Sigmoid colon (tissue), 7 donors: ENCODE data around the gene DUOXA2. TPM values are rescaled to one million over a fixed set of nuclear protein-coding genes. Genes with fewer than 3 reads are reported as not detected.

Source experiments
- DNase-seq: peaks from one replicate; pipeline ENCODE4 v3.0.0-alpha.2; 2019
- H3K27ac ChIP-seq, 4 donors: fragments of 200-600 bp; sonication (generic); one replicate each; pipeline ENCODE4 v1.5.1; 2016 to 2019; ENCODE audit warnings: mild to moderate bottlenecking in 1 of 4
- H3K27me3 ChIP-seq, 3 donors: fragments of 200-600 bp; sonication (generic); one replicate each; pipeline ENCODE4 v1.5.1; 2019; ENCODE audit warnings: mild to moderate bottlenecking in 1 of 3
- H3K36me3 ChIP-seq, 4 donors: fragments of 200-600 bp; sonication (generic); one replicate each; pipeline ENCODE4 v1.5.1; 2016 to 2019
- H3K4me1 ChIP-seq, 4 donors: fragments of 200-600 bp; sonication (generic); one replicate each; pipeline ENCODE4 v1.5.1; 2017 to 2019
- H3K4me3 ChIP-seq, 4 donors: fragments of 200-600 bp; sonication (generic); one replicate each; pipeline ENCODE4 v1.5.1; 2017 to 2019; ENCODE audit warnings: mild to moderate bottlenecking in 2 of 4, moderate library complexity in 1 of 4
- H3K9me3 ChIP-seq, 4 donors: fragments of 200-600 bp in 3 of 4; sonication (generic) in 3 of 4; one replicate each; pipeline versions ENCODE4 v1.5.1 to v1.6.1; 2013 to 2019
- CTCF ChIP-seq, 4 experiments: fragments of 450-650 bp in 3 of 4; fragments of 200-600 bp in 1 of 4; IDR thresholded peaks; one replicate each; pipeline ENCODE4 v1.5.1; 2016 to 2019; ENCODE audit warnings: antibody characterized with exemption in 4 of 4, mild to moderate bottlenecking in 3 of 4, moderate library complexity in 2 of 4
- EP300 ChIP-seq, 4 donors: sonication (generic); formaldehyde crosslinking; IDR thresholded peaks; one replicate each; pipeline ENCODE4 v1.6.1; 2017; ENCODE audit warnings: antibody characterized with exemption in 4 of 4
- POLR2A ChIP-seq, 2 donors: fragments of 450-650 bp; IDR thresholded peaks; one replicate each; pipeline ENCODE4 v1.6.1; 2016; ENCODE audit warnings: antibody characterized with exemption in 2 of 2, mild to moderate bottlenecking in 2 of 2, moderate library complexity in 2 of 2
- POLR2AphosphoS5 ChIP-seq, 4 donors: sonication (generic); formaldehyde crosslinking; IDR thresholded peaks; one replicate each; pipeline ENCODE4 v1.6.1; 2017; ENCODE audit warnings: antibody characterized with exemption in 4 of 4
- WGBS, 2 donors: extraction: QIAGEN DNeasy Blood & Tissue Kit; methylation state at CpG; one replicate each; pipeline ENCODE4 v1.1.7; 2013; 5-methylcytosine and 5-hydroxymethylcytosine counted together
- intact Hi-C: fragments of 100-400 bp; cut with DNase I; formaldehyde crosslinking; loops from one replicate; pipeline ENCODE4 v1.15.1; 2023
- polyA plus RNA-seq, 3 donors: library from polyadenylated mRNA; stranded (reverse); fragments of 200-250 nt; gene quantifications; one replicate each; pipeline ENCODE4 v1.2.3, GENCODE V29; 2013
- total RNA-seq, 4 donors: library from RNA; depleted of rRNA; stranded (reverse); fragments of >200 nt; gene quantifications; one replicate each; pipeline ENCODE4 v1.1.0, GENCODE V29; 2016
- donor health status: healthy with polysubstance abuse.
- donor health status: Bipolar disorder and iron deficiency.
- donor health status: healthy.

Gene DUOXA2
- total and polyA plus RNA-seq, 7 donors, result 0.28 to 117 (median 1.4) TPM; not detected in 4

- H3K9me3 ChIP-seq, result no peaks in the 10 kb centered on the region
- peak overlapping the region; percentile 90 to 99 (median 96) for H3K27ac ChIP-seq
- peaks cover 0 to 33% (median 21%) of the 10 kb centered on the region in 4 donors for H3K4me1 ChIP-seq
- TF ChIP-seq EP300 (IDR thresholded peaks at IDR 0.05) (no peak), POLR2AphosphoS5 (IDR thresholded peaks at IDR 0.05) (no peak), CTCF (IDR thresholded peaks at IDR 0.05) (no peak), POLR2A (IDR thresholded peaks at IDR 0.05) (no peak)
- intact Hi-C loops, result loop anchor here (5.0 kb wide), 1 partner anchor 292 kb away; no protein-coding TSS in a partner anchor
- no peaks in the 10 kb centered on the region for H3K27me3 ChIP-seq
- whole genome bisulfite sequencing, 2 donors, result 73 to 87% methylated on average over 5 of the region's 5 CpGs
- no peak overlapping the region for H3K4me3 ChIP-seq
- DNase-seq, result no peak
- no peaks in the 10 kb centered on the region for H3K36me3 ChIP-seq
Measured at GRCh38 chr15:45165536-45165935, 51.4 kb downstream of the DUOXA2 start.

GRCh38 chr15:45166834-45167630 lies 52.9 kb downstream of the DUOXA2 start:
- 0% methylated on average over 79 of the region's 79 CpGs for WGBS, 2 donors
- H3K36me3 ChIP-seq, result no peaks in the 10 kb centered on the region
- no peaks in the 10 kb centered on the region for H3K27me3 ChIP-seq
- intact Hi-C loops, result loop anchor here (1.0 to 5.0 kb wide), 3 partner anchors 31 to 290 kb away; partner anchors contain the start of gene GATM
- H3K4me3 ChIP-seq, result peak overlapping the region; percentile 46 to 64 (median 56)
- no peaks in the 10 kb centered on the region for H3K9me3 ChIP-seq
- peak overlapping the region; percentile 90 to 99 (median 96) for H3K27ac ChIP-seq
- TF ChIP-seq POLR2AphosphoS5 (IDR thresholded peaks at IDR 0.05) (peak; percentile 31 to 73 (median 63)), EP300 (IDR thresholded peaks at IDR 0.05) (no peak), POLR2A (IDR thresholded peaks at IDR 0.05) (peak in 1 of 2 donors; percentile 45), CTCF (IDR thresholded peaks at IDR 0.05) (peak; percentile 42 to 77 (median 70))
- DNase-seq, result peak; percentile 95
- peaks cover 0 to 33% (median 21%) of the 10 kb centered on the region in 4 donors for H3K4me1 ChIP-seq

GRCh38 chr15:45167631-45168205 lies 53.6 kb downstream of the DUOXA2 start:
- TF ChIP-seq POLR2A (IDR thresholded peaks at IDR 0.05), result no peak
- TF ChIP-seq POLR2AphosphoS5 (IDR thresholded peaks at IDR 0.05), result no peak
- no peak for TF ChIP-seq EP300 (IDR thresholded peaks at IDR 0.05)
- TF ChIP-seq CTCF (IDR thresholded peaks at IDR 0.05), result no peak
- Histone ChIP-seq H3K27ac (peak overlapping the region; percentile 90 to 99 (median 96)), H3K4me3 (peak overlapping the region; percentile 46 to 64 (median 56)), H3K4me1 (peaks cover 0 to 29% (median 19%) of the 10 kb centered on the region in 4 donors), H3K36me3 (no peaks in the 10 kb centered on the region), H3K27me3 (no peaks in the 10 kb centered on the region), H3K9me3 (no peaks in the 10 kb centered on the region)
- DNase-seq, result no peak
- WGBS, 2 donors, result 65 to 74% methylated on average over 9 of the region's 9 CpGs
- intact Hi-C loops, result loop anchor here (1.0 to 5.0 kb wide), 3 partner anchors 31 to 290 kb away; partner anchors contain the start of gene GATM

Other genes with a start within 250 kb of the DUOXA2 start
- gene TERB2, start 157.6 kb upstream of the DUOXA2 start, total RNA-seq, result not detected
- gene TERB2, start 157.6 kb upstream of the DUOXA2 start, polyA plus RNA-seq, result not detected
- 1 to 10 TPM; 3.3 to 10.0 (median 7.6) TPM for gene SORD, start 91.1 kb upstream of the DUOXA2 start, total RNA-seq
- 10 to 100 TPM; 10.8 to 26.9 (median 12.9) TPM for gene SORD, start 91.1 kb upstream of the DUOXA2 start, polyA plus RNA-seq
- gene DUOX2, start 154 bp upstream of the DUOXA2 start, total RNA-seq, result under 1 TPM; 0.14 to 0.83 (median 0.44) TPM
- gene DUOX2, start 154 bp upstream of the DUOXA2 start, polyA plus RNA-seq, result 100 to 1,000 TPM in 1 of 3 donors, under 1 TPM in 2; 0.60 to 125 (median 0.92) TPM
- gene DUOXA1, start 15.6 kb downstream of the DUOXA2 start, total RNA-seq, result 1 to 10 TPM in 2 of 4 donors, under 1 TPM in 2; 0.36 to 3.1 (median 1.3) TPM
- gene DUOXA1, start 15.6 kb downstream of the DUOXA2 start, polyA plus RNA-seq, result 1 to 10 TPM in 1 of 3 donors, not detected in 2; 1.7 TPM
- 1 to 10 TPM in 1 of 4 donors, under 1 TPM in 2, not detected in 1; under 0.01 to 1.7 (median 0.27) TPM for gene DUOX1, start 15.7 kb downstream of the DUOXA2 start, total RNA-seq
- 1 to 10 TPM in 1 of 3 donors, not detected in 2; 1.3 TPM for gene DUOX1, start 15.7 kb downstream of the DUOXA2 start, polyA plus RNA-seq
- 10 to 100 TPM; 10.6 to 28.5 (median 17.9) TPM for gene SHF, start 73.6 kb downstream of the DUOXA2 start, total RNA-seq
- 10 to 100 TPM in 2 of 3 donors, 1 to 10 TPM in 1; 3.5 to 13.5 (median 12.6) TPM for gene SHF, start 73.6 kb downstream of the DUOXA2 start, polyA plus RNA-seq
- gene SLC28A2, start 137.9 kb downstream of the DUOXA2 start, total RNA-seq, result not detected
- 1 to 10 TPM; 1.2 to 3.0 (median 1.8) TPM for gene SLC28A2, start 137.9 kb downstream of the DUOXA2 start, polyA plus RNA-seq